Endothelial cell of umbilical vein (primary cell): Measurements from ENCODE around the gene MED12L. TPM values are rescaled to one million over a fixed set of nuclear protein-coding genes. Genes with fewer than 3 reads are reported as not detected.

Experiments used
- BruUV-seq: library from RNA; stranded (reverse); fragments of 400-500 nt; replicated peaks from 2 replicates; lab custom pipeline; 2021; lab: Mats Ljungman, UMichigan
- CTCF ChIA-PET: fragments of 300-600, 350-600 bp; sonication (Branson Sonifier 250); formaldehyde crosslinking; loops from one replicate; lab custom pipeline; 2021; ENCODE audit warnings: antibody characterized with exemption, inconsistent platforms; lab: Charles Lee
- POLR2A ChIA-PET: fragments of 300-600, 350-600 bp; sonication (Branson Sonifier 250); formaldehyde crosslinking; loops from one replicate; lab custom pipeline; 2021; ENCODE audit warnings: antibody characterized with exemption, inconsistent platforms; lab: Charles Lee
- DNase-seq: peaks from one replicate; pipeline ENCODE4 v3.0.0-alpha.2; 2011; ENCODE audit warnings: low read depth, low spot score
- FAIRE-seq: peaks from 2 replicates; lab custom pipeline; 2011; peaks lifted over from hg19 to GRCh38; lab: Jason Lieb, UNC
- H2AFZ ChIP-seq: 2 replicates; pipeline ENCODE4 v1.6.0; 2012; ENCODE audit warnings: low read depth, low read length, control low read depth, inconsistent platforms
- H3K27ac ChIP-seq: 2 replicates; pipeline ENCODE4 v1.5.1; 2011; ENCODE audit warnings: low read depth, mild to moderate bottlenecking, control low read depth, low read length, moderate library complexity; ENCODE audit not compliant: insufficient read depth
- H3K27me3 ChIP-seq, 2 experiments: 2 replicates each; pipeline versions ENCODE4 v1.6.0 to v1.6.1; 2011; ENCODE audit warnings: low read length in 2 of 2, mixed read lengths in 1 of 2; ENCODE audit not compliant: control insufficient read depth in 2 of 2, insufficient read depth in 2 of 2
- H3K36me3 ChIP-seq, 2 experiments: 2 replicates in 1 of 2; 3 replicates in 1 of 2; pipeline ENCODE4 v1.5.1; 2011; ENCODE audit warnings: low read length in 2 of 2, mild to moderate bottlenecking in 1 of 2, moderate library complexity in 1 of 2; ENCODE audit not compliant: control insufficient read depth in 2 of 2, insufficient read depth in 2 of 2; ENCODE audit errors: extremely low read depth in 1 of 2
- H3K4me1 ChIP-seq: 3 replicates; pipeline ENCODE4 v1.5.1; 2011; ENCODE audit warnings: mild to moderate bottlenecking, low read length; ENCODE audit not compliant: control insufficient read depth, insufficient read depth; ENCODE audit errors: extremely low read depth
- H3K4me2 ChIP-seq: 2 replicates; pipeline ENCODE4 v1.6.1; 2011; ENCODE audit warnings: low read length, control low read depth, mixed read lengths; ENCODE audit not compliant: insufficient read depth
- H3K4me3 ChIP-seq, 3 experiments: fragments of 200-600 bp in 1 of 3; sonication (generic), shearing (Covaris generic) in 1 of 3; replicated peaks in 1 of 3; 2 replicates each; pipeline ENCODE4 v1.5.1; 2011 to 2016; ENCODE audit warnings: control low read depth in 3 of 3, low read length in 3 of 3, mild to moderate bottlenecking in 2 of 3, inconsistent platforms in 1 of 3, low read depth in 1 of 3, moderate library complexity in 1 of 3; ENCODE audit not compliant: insufficient read depth in 1 of 3
- H3K79me2 ChIP-seq: 2 replicates; pipeline ENCODE4 v1.6.0; 2012; ENCODE audit warnings: low read length, inconsistent platforms; ENCODE audit not compliant: control insufficient read depth, insufficient read depth
- H3K9ac ChIP-seq: replicated peaks from 2 replicates; pipeline ENCODE3; 2011; ENCODE audit warnings: low read length, control low read depth; ENCODE audit not compliant: insufficient read depth; ENCODE audit errors: extremely low read depth
- H3K9me1 ChIP-seq: replicated peaks from 3 replicates; pipeline ENCODE4 v1.6.0; 2011; ENCODE audit warnings: mild to moderate bottlenecking, low read length; ENCODE audit not compliant: control insufficient read depth, insufficient read depth; ENCODE audit errors: extremely low read depth
- H3K9me3 ChIP-seq: replicated peaks from 2 replicates; pipeline ENCODE4 v1.5.1; 2012; ENCODE audit warnings: low read length, inconsistent platforms; ENCODE audit not compliant: control insufficient read depth, insufficient read depth
- H4K20me1 ChIP-seq: replicated peaks from 2 replicates; pipeline ENCODE3; 2011; ENCODE audit warnings: mild to moderate bottlenecking, low read length; ENCODE audit not compliant: control insufficient read depth, insufficient read depth; ENCODE audit errors: extremely low read depth
- FOS ChIP-seq: IDR thresholded peaks from 2 replicates; pipeline ENCODE4 v1.6.1; 2011; ENCODE audit warnings: mild to moderate bottlenecking, low read length, moderate library complexity, borderline replicate concordance; ENCODE audit not compliant: insufficient read depth
- JUN ChIP-seq: IDR thresholded peaks from 2 replicates; pipeline ENCODE4 v1.6.1; 2011; ENCODE audit warnings: borderline replicate concordance, low read depth; ENCODE audit not compliant: insufficient read length, insufficient read depth
- MYC ChIP-seq: IDR thresholded peaks from one replicate; pipeline ENCODE4 v1.6.1; 2011; ENCODE audit warnings: mild to moderate bottlenecking, low read depth, low read length
- POLR2A ChIP-seq: IDR thresholded peaks from 2 replicates; pipeline ENCODE4 v1.6.1; 2012; ENCODE audit warnings: low read depth, mild to moderate bottlenecking, control low read depth, low read length
- POLR2AphosphoS5 ChIP-seq: IDR thresholded peaks from 2 replicates; pipeline ENCODE4 v1.6.1; 2012; ENCODE audit warnings: low read depth, mild to moderate bottlenecking, control low read depth, low read length, moderate library complexity; ENCODE audit not compliant: insufficient read depth
- dilution Hi-C: fragments of 300-500 bp; cut with MboI; formaldehyde crosslinking; loops from one replicate; pipeline ENCODE4 v1.15.0; 2019; ENCODE audit warnings: low sequenced_read_pairs; ENCODE audit not compliant: extremely low pct_ligation_motif_present
- intact Hi-C: fragments of 100-400 bp; cut with micrococcal nuclease; formaldehyde crosslinking; loops from one replicate; pipeline ENCODE4 v1.10.0; 2022
- polyA plus RNA-seq, 4 experiments: library from polyadenylated mRNA; depleted of rRNA in 3 of 4; stranded (reverse) in 3 of 4; unstranded in 1 of 4; fragments of >200 nt; gene quantifications; 2 replicates each; pipeline versions ENCODE4 v1.2.1 to v1.2.3, GENCODE V29; 2011 to 2012; ENCODE audit warnings: missing spikeins in 1 of 4
- total RNA-seq: library from RNA; stranded (reverse); gene quantifications from 2 replicates; pipeline ENCODE4 v1.2.3, GENCODE V29; 2021
- TF ChIP-seq, protein P1 (sequence below), 2 donors: IDR thresholded peaks; 1 replicate in 1 of 2; 2 replicates in 1 of 2; pipeline ENCODE4 v1.5.1; 2011; ENCODE audit warnings: low read length in 2 of 2, mild to moderate bottlenecking in 2 of 2, moderate library complexity in 2 of 2, control low read depth in 1 of 2, inconsistent platforms in 1 of 2, low read depth in 1 of 2; ENCODE audit not compliant: insufficient read depth in 1 of 2; ENCODE audit errors: extremely low read depth in 1 of 2
- TF ChIP-seq, protein P2 (sequence below): IDR thresholded peaks from 2 replicates; pipeline ENCODE4 v1.6.1; 2011; ENCODE audit not compliant: insufficient read depth, insufficient read length

Gene MED12L
- total and polyA plus RNA-seq, 2 donors (not counting 3 experiments of a cell fraction or from before 2014, with no cell fraction given) = 0.03 to 0.27 TPM

DNA sequence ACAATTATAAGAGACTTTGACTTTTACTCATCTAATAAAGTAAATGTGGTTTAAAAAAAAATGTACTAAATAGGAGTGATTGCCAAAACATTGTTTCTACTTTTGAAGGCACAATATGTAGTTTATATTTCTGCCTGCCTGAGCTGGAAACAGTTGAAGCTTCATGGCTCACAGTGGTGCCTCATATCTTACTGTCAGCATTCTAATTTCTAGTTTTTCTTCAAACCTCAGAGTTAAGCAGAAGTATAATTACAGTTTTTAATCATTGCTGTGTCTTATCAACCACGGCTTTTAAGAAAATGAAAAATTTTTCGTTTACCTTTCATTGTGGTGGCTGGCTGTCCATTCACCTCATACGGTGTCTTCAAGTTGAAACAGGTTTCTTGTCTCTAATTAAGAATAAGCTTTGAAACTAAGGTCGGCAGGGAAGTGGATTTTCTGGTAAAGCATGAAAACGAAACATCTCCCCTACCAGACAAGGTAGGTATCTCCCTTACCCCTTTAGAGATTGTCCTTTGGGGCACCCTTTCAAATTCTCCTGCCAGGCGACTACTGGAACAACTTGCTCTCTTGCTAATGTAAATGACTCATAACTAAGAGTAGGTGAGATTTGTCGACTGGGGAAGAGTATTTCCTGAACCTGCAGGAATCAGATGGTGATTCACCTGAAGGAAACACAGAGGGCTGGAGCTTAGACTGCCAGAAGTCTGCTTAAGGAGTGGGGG, 231.0 kb downstream of the MED12L start, which contains the start of gene GPR87:
TSS of gene GPR87 (minus strand) at position 554 of the 725 bp plus-strand sequence. CDS start 16,720 bp downstream, outside the sequence.
- Histone ChIP-seq H3K4me3 (no peak within 1 kb of the TSS), H4K20me1 (no peaks in the 10 kb centered on the region), H3K9ac (no peak within 1 kb of the TSS), H2AFZ (no peak within 1 kb of the TSS), H3K4me1 (no peaks in the 10 kb centered on the region), H3K79me2 (no peaks in the 10 kb centered on the region), H3K27me3 (no peaks in the 10 kb centered on the region), H3K9me1 (no peaks in the 10 kb centered on the region), H3K4me2 (no peak within 1 kb of the TSS), H3K27ac (no peak within 1 kb of the TSS), H3K9me3 (no peaks in the 10 kb centered on the region), H3K36me3 (no peaks in the 10 kb centered on the region)
- dilution Hi-C loops (no loop called here), intact Hi-C loops (no loop called here)
- no TSS peak for BruUV-seq
- peak; percentile 18 for FAIRE-seq
- no peak for DNase-seq
- CTCF ChIA-PET = no interaction called here
- TF ChIP-seq MYC (no peak), JUN (no peak), FOS (no peak), POLR2A (no peak), POLR2AphosphoS5 (no peak)
- TF ChIP-seq, protein P1, sequence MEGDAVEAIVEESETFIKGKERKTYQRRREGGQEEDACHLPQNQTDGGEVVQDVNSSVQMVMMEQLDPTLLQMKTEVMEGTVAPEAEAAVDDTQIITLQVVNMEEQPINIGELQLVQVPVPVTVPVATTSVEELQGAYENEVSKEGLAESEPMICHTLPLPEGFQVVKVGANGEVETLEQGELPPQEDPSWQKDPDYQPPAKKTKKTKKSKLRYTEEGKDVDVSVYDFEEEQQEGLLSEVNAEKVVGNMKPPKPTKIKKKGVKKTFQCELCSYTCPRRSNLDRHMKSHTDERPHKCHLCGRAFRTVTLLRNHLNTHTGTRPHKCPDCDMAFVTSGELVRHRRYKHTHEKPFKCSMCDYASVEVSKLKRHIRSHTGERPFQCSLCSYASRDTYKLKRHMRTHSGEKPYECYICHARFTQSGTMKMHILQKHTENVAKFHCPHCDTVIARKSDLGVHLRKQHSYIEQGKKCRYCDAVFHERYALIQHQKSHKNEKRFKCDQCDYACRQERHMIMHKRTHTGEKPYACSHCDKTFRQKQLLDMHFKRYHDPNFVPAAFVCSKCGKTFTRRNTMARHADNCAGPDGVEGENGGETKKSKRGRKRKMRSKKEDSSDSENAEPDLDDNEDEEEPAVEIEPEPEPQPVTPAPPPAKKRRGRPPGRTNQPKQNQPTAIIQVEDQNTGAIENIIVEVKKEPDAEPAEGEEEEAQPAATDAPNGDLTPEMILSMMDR (IDR thresholded peaks at IDR 0.05; ENCODE audit: extremely low read depth in 1 of 2, insufficient read depth in 1 of 2, low read depth in 1 of 2, low read length in 2 of 2) = no peak
- TF ChIP-seq, protein P2, sequence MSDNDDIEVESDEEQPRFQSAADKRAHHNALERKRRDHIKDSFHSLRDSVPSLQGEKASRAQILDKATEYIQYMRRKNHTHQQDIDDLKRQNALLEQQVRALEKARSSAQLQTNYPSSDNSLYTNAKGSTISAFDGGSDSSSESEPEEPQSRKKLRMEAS = no peak
- POLR2A ChIA-PET = no interaction called here
